Nephron (organoid): ENCODE data around the gene ABCB11.

Source experiments
- H3K27ac Mint-ChIP-seq, 3 experiments: 2 replicates each; pipeline ENCODE4 v1.8.0; 2020; ENCODE audit warnings: mixed read lengths in 3 of 3, mild to moderate bottlenecking in 2 of 3, moderate library complexity in 1 of 3
- H3K27me3 Mint-ChIP-seq: 2 replicates; pipeline ENCODE4 v1.8.0; 2021; ENCODE audit warnings: low read depth, mild to moderate bottlenecking, moderate library complexity, mixed read lengths
- H3K36me3 Mint-ChIP-seq: 2 replicates; pipeline ENCODE4 v1.8.0; 2020; ENCODE audit warnings: low read depth, mixed read lengths
- H3K4me1 Mint-ChIP-seq: 2 replicates; pipeline ENCODE4 v1.8.0; 2020; ENCODE audit warnings: mixed read lengths
- H3K4me3 Mint-ChIP-seq, 3 experiments: 2 replicates each; pipeline ENCODE4 v1.8.0; 2020; ENCODE audit warnings: mild to moderate bottlenecking in 3 of 3, mixed read lengths in 3 of 3, moderate library complexity in 2 of 3
- H3K9me3 Mint-ChIP-seq: 2 replicates; pipeline ENCODE4 v1.8.0; 2020; ENCODE audit warnings: mixed read lengths
- CTCF ChIP-seq, 3 experiments: fragments of 200-600 bp; sonication (generic); IDR thresholded peaks; one replicate each; pipeline ENCODE4 v1.5.0; 2021; ENCODE audit warnings: antibody characterized with exemption in 3 of 3; ENCODE audit not compliant: unreplicated experiment in 3 of 3

ABCB11 gene

GRCh38 chr2:168981651-168982050 lies 49.5 kb downstream of the ABCB11 start:
- TF ChIP-seq CTCF (IDR thresholded peaks at IDR 0.05; ENCODE audit: unreplicated experiment in 3 of 3) = no peak

GRCh38 chr2:168978461-168978861 lies 52.7 kb downstream of the ABCB11 start:
- no peaks in the 10 kb centered on the region for H3K4me1 Mint-ChIP-seq
- no peak overlapping the region for H3K4me3 Mint-ChIP-seq
- H3K27ac Mint-ChIP-seq = no peak overlapping the region
- no peak for TF ChIP-seq CTCF (IDR thresholded peaks at IDR 0.05; ENCODE audit: unreplicated experiment in 3 of 3)
- H3K27me3 Mint-ChIP-seq = no peaks in the 10 kb centered on the region
- no peaks in the 10 kb centered on the region for H3K9me3 Mint-ChIP-seq
- no peaks in the 10 kb centered on the region for H3K36me3 Mint-ChIP-seq

More at GRCh38 chr2:168981651-168982050, 49.5 kb downstream of the ABCB11 start:
- Mint-ChIP-seq H3K4me3 (no peak overlapping the region), H3K36me3 (no peaks in the 10 kb centered on the region), H3K4me1 (no peaks in the 10 kb centered on the region), H3K27ac (no peak overlapping the region), H3K9me3 (no peaks in the 10 kb centered on the region), H3K27me3 (no peaks in the 10 kb centered on the region)

GRCh38 chr2:168977608-168978007 lies 53.5 kb downstream of the ABCB11 start:
- Mint-ChIP-seq H3K27ac (no peak overlapping the region), H3K9me3 (no peaks in the 10 kb centered on the region), H3K36me3 (no peaks in the 10 kb centered on the region), H3K4me3 (no peak overlapping the region), H3K4me1 (no peaks in the 10 kb centered on the region), H3K27me3 (no peaks in the 10 kb centered on the region)
- no peak for TF ChIP-seq CTCF (IDR thresholded peaks at IDR 0.05; ENCODE audit: unreplicated experiment in 3 of 3)

GRCh38 chr2:168976034-168976654 lies 55.0 kb downstream of the ABCB11 start:
- peaks cover 2% of the 10 kb centered on the region for H3K4me1 Mint-ChIP-seq
- H3K27me3 Mint-ChIP-seq = no peaks in the 10 kb centered on the region
- H3K27ac Mint-ChIP-seq = no peak overlapping the region
- H3K9me3 Mint-ChIP-seq = no peaks in the 10 kb centered on the region
- no peaks in the 10 kb centered on the region for H3K36me3 Mint-ChIP-seq
- H3K4me3 Mint-ChIP-seq = no peak overlapping the region
- TF ChIP-seq CTCF (IDR thresholded peaks at IDR 0.05; ENCODE audit: unreplicated experiment in 3 of 3) = no peak

GRCh38 chr2:168974428-168974827 lies 56.7 kb downstream of the ABCB11 start:
- peaks cover 15% of the 10 kb centered on the region for H3K4me1 Mint-ChIP-seq
- no peaks in the 10 kb centered on the region for H3K36me3 Mint-ChIP-seq
- H3K4me3 Mint-ChIP-seq = no peak overlapping the region
- H3K9me3 Mint-ChIP-seq = no peaks in the 10 kb centered on the region
- no peak overlapping the region for H3K27ac Mint-ChIP-seq
- H3K27me3 Mint-ChIP-seq = no peaks in the 10 kb centered on the region
- no peak for TF ChIP-seq CTCF (IDR thresholded peaks at IDR 0.05; ENCODE audit: unreplicated experiment in 3 of 3)

- no peaks in the 10 kb centered on the region for H3K36me3 Mint-ChIP-seq
- no peak overlapping the region for H3K27ac Mint-ChIP-seq
- H3K27me3 Mint-ChIP-seq = no peaks in the 10 kb centered on the region
- TF ChIP-seq CTCF (IDR thresholded peaks at IDR 0.05; ENCODE audit: unreplicated experiment in 3 of 3) = no peak
- no peak overlapping the region for H3K4me3 Mint-ChIP-seq
- H3K9me3 Mint-ChIP-seq = no peaks in the 10 kb centered on the region
- peaks cover 20% of the 10 kb centered on the region for H3K4me1 Mint-ChIP-seq
Observed at GRCh38 chr2:168971261-168971660, 59.9 kb downstream of the ABCB11 start.
